NK-92 (cell line): ENCODE data around the gene ZEB1.
"Not testable (repeated sequence)": the region's sequence is repeated elsewhere in the genome, so short reads cannot be mapped to it uniquely, and the experiment has no call there.

Experiments
- DNase-seq: peaks from one replicate; lab custom pipeline; 2025; ENCODE audit not compliant: unreplicated experiment; lab: John Stamatoyannopoulos, UW

ZEB1 gene

GRCh38 chr10:31484431-31485135 is 165.6 kb downstream of the ZEB1 start:
- DNase-seq, result no peak

- DNase-seq, result no peak
Measured at GRCh38 chr10:31490858-31491504, 172.0 kb downstream of the ZEB1 start.

- no peak for DNase-seq
Measured at GRCh38 chr10:31507427-31507826, 188.4 kb downstream of the ZEB1 start.

GRCh38 chr10:31508234-31508633 is 189.2 kb downstream of the ZEB1 start:
- no peak for DNase-seq

- DNase-seq, result no peak
Measured at GRCh38 chr10:31508882-31509281, 189.9 kb downstream of the ZEB1 start.

GRCh38 chr10:31509989-31510388 is 191.0 kb downstream of the ZEB1 start:
- no peak for DNase-seq

GRCh38 chr10:31515116-31515515 is 196.1 kb downstream of the ZEB1 start:
- DNase-seq, result no peak

GRCh38 chr10:31515819-31516402 is 196.9 kb downstream of the ZEB1 start:
- DNase-seq, result no peak

GRCh38 chr10:31520986-31521831 is 202.2 kb downstream of the ZEB1 start:
- no peak for DNase-seq

GRCh38 chr10:31522820-31523219 is 203.8 kb downstream of the ZEB1 start:
- no peak for DNase-seq

- DNase-seq, result no peak
Measured at GRCh38 chr10:31524460-31524859, 205.4 kb downstream of the ZEB1 start.

GRCh38 chr10:31526178-31526577 is 207.2 kb downstream of the ZEB1 start:
- DNase-seq, result no peak

GRCh38 chr10:31526681-31527080 is 207.7 kb downstream of the ZEB1 start:
- DNase-seq, result no peak

GRCh38 chr10:31528831-31529230 is 209.8 kb downstream of the ZEB1 start:
- no peak for DNase-seq

- DNase-seq, result no peak
Measured at GRCh38 chr10:31536302-31536701, 217.3 kb downstream of the ZEB1 start.

GRCh38 chr10:31549896-31550295 is 230.9 kb downstream of the ZEB1 start:
- DNase-seq, result no peak

GRCh38 chr10:31554556-31554955 is 235.5 kb downstream of the ZEB1 start:
- DNase-seq, result no peak

GRCh38 chr10:31557854-31558253 is 238.8 kb downstream of the ZEB1 start:
- no peak for DNase-seq

- not testable (repeated sequence) for DNase-seq
Measured at GRCh38 chr10:31568252-31568861, 249.3 kb downstream of the ZEB1 start.

- no peak for DNase-seq
Measured at GRCh38 chr10:31574577-31574976, 255.6 kb downstream of the ZEB1 start.
